Memory B cell (primary cell): Measurements from ENCODE around the gene NFATC1.

Experiments
- ATAC-seq: fragments of 150-1000 bp; cut with Tn5 transposase; 2 replicates; pipeline ENCODE4 v1.10.0; 2021; ENCODE audit warnings: low read depth, mild to moderate bottlenecking, moderate library complexity
- DNase-seq, 2 donors: peaks; one replicate each; pipeline ENCODE4 v3.0.0; 2022; ENCODE audit warnings: low spot score in 2 of 2
- H3K27ac Mint-ChIP-seq: one replicate; pipeline ENCODE4 v1.8.0; 2022; ENCODE audit warnings: mild to moderate bottlenecking, moderate library complexity, mixed read lengths
- H3K27me3 Mint-ChIP-seq: one replicate; pipeline ENCODE4 v1.8.0; 2022; ENCODE audit warnings: mixed read lengths
- H3K36me3 Mint-ChIP-seq: one replicate; pipeline ENCODE4 v1.8.0; 2022; ENCODE audit warnings: mild to moderate bottlenecking, mixed read lengths
- H3K4me1 Mint-ChIP-seq: one replicate; pipeline ENCODE4 v1.8.0; 2022; ENCODE audit warnings: mixed read lengths
- H3K4me3 Mint-ChIP-seq: one replicate; pipeline ENCODE4 v1.8.0; 2022; ENCODE audit warnings: mild to moderate bottlenecking, moderate library complexity, mixed read lengths
- H3K9me3 Mint-ChIP-seq: one replicate; pipeline ENCODE4 v1.8.0; 2022; ENCODE audit warnings: mixed read lengths

NFATC1 gene

GRCh38 chr18:79400591-79401381, 5.1 kb downstream of the NFATC1 start:
- Mint-ChIP-seq H3K4me3 (peak overlapping the region; percentile 90), H3K27me3 (no peaks in the 10 kb centered on the region), H3K27ac (peak overlapping the region; percentile 99), H3K9me3 (no peaks in the 10 kb centered on the region), H3K4me1 (peaks cover 41% of the 10 kb centered on the region), H3K36me3 (peaks cover 7% of the 10 kb centered on the region)
- DNase-seq (no peak), ATAC-seq (peak; percentile 9)

- Mint-ChIP-seq H3K4me1 (peaks cover 48% of the 10 kb centered on the region), H3K27me3 (no peaks in the 10 kb centered on the region), H3K36me3 (peaks cover 10% of the 10 kb centered on the region), H3K4me3 (peak overlapping the region; percentile 90), H3K27ac (peak overlapping the region; percentile 99), H3K9me3 (no peaks in the 10 kb centered on the region)
- no peak for DNase-seq
- no peak for ATAC-seq
These were observed 5.9 kb downstream of the NFATC1 start for GRCh38 chr18:79401494-79402208.

- Mint-ChIP-seq H3K36me3 (peaks cover 10% of the 10 kb centered on the region), H3K4me1 (peaks cover 48% of the 10 kb centered on the region), H3K4me3 (peak overlapping the region; percentile 90), H3K9me3 (no peaks in the 10 kb centered on the region), H3K27ac (peak overlapping the region; percentile 99), H3K27me3 (no peaks in the 10 kb centered on the region)
- ATAC-seq: no peak
- no peak for DNase-seq
These were observed 6.5 kb downstream of the NFATC1 start for GRCh38 chr18:79402209-79402576.

GRCh38 chr18:79402977-79403722, 7.4 kb downstream of the NFATC1 start:
- Mint-ChIP-seq H3K27me3 (no peaks in the 10 kb centered on the region), H3K27ac (peak overlapping the region; percentile 99), H3K36me3 (peaks cover 13% of the 10 kb centered on the region), H3K4me1 (peaks cover 48% of the 10 kb centered on the region), H3K4me3 (peak overlapping the region; percentile 90), H3K9me3 (no peaks in the 10 kb centered on the region)
- ATAC-seq: no peak
- DNase-seq: no peak

- DNase-seq (no peak), ATAC-seq (no peak)
- H3K27me3 Mint-ChIP-seq: no peaks in the 10 kb centered on the region
- peaks cover 13% of the 10 kb centered on the region for H3K36me3 Mint-ChIP-seq
- no peaks in the 10 kb centered on the region for H3K9me3 Mint-ChIP-seq
- H3K4me1 Mint-ChIP-seq: peaks cover 43% of the 10 kb centered on the region
- H3K4me3 Mint-ChIP-seq: peak overlapping the region; percentile 90
- peak overlapping the region; percentile 99 for H3K27ac Mint-ChIP-seq
These were observed 8.2 kb downstream of the NFATC1 start for GRCh38 chr18:79403723-79404566.

- no peaks in the 10 kb centered on the region for H3K27me3 Mint-ChIP-seq
- peak overlapping the region; percentile 99 for H3K27ac Mint-ChIP-seq
- peak overlapping the region; percentile 90 for H3K4me3 Mint-ChIP-seq
- DNase-seq: no peak
- H3K36me3 Mint-ChIP-seq: peaks cover 12% of the 10 kb centered on the region
- no peak for ATAC-seq
- no peaks in the 10 kb centered on the region for H3K9me3 Mint-ChIP-seq
- H3K4me1 Mint-ChIP-seq: peaks cover 42% of the 10 kb centered on the region
These were observed 8.8 kb downstream of the NFATC1 start for GRCh38 chr18:79404567-79404910.

- H3K4me3 Mint-ChIP-seq: peak overlapping the region; percentile 90
- DNase-seq (peak in 1 of 2 donors; percentile 34), ATAC-seq (no peak)
- H3K27me3 Mint-ChIP-seq: no peaks in the 10 kb centered on the region
- peaks cover 42% of the 10 kb centered on the region for H3K4me1 Mint-ChIP-seq
- H3K27ac Mint-ChIP-seq: peak overlapping the region; percentile 99
- no peaks in the 10 kb centered on the region for H3K9me3 Mint-ChIP-seq
- H3K36me3 Mint-ChIP-seq: peaks cover 12% of the 10 kb centered on the region
These were observed 9.5 kb downstream of the NFATC1 start for GRCh38 chr18:79405019-79405780.

- Mint-ChIP-seq H3K36me3 (peaks cover 14% of the 10 kb centered on the region), H3K9me3 (no peaks in the 10 kb centered on the region), H3K27me3 (no peaks in the 10 kb centered on the region), H3K27ac (peak overlapping the region; percentile 99), H3K4me3 (peak overlapping the region; percentile 77), H3K4me1 (peaks cover 39% of the 10 kb centered on the region)
- DNase-seq: peak; percentile 81 to 93
- peak; percentile 86 for ATAC-seq
These were observed 10.2 kb downstream of the NFATC1 start for GRCh38 chr18:79405781-79406575.

- Mint-ChIP-seq H3K36me3 (peaks cover 13% of the 10 kb centered on the region), H3K27ac (peak overlapping the region; percentile 99), H3K4me3 (no peak overlapping the region), H3K27me3 (no peaks in the 10 kb centered on the region), H3K9me3 (no peaks in the 10 kb centered on the region), H3K4me1 (peaks cover 34% of the 10 kb centered on the region)
- ATAC-seq (no peak), DNase-seq (no peak)
These were observed 11.0 kb downstream of the NFATC1 start for GRCh38 chr18:79406708-79407107.

- DNase-seq (no peak), ATAC-seq (no peak)
- no peaks in the 10 kb centered on the region for H3K27me3 Mint-ChIP-seq
- no peak overlapping the region for H3K4me3 Mint-ChIP-seq
- H3K9me3 Mint-ChIP-seq: no peaks in the 10 kb centered on the region
- H3K36me3 Mint-ChIP-seq: peaks cover 23% of the 10 kb centered on the region
- H3K4me1 Mint-ChIP-seq: peaks cover 19% of the 10 kb centered on the region
- H3K27ac Mint-ChIP-seq: no peak overlapping the region
These were observed 13.6 kb downstream of the NFATC1 start for GRCh38 chr18:79409313-79409712.

GRCh38 chr18:79410171-79410641, 14.5 kb downstream of the NFATC1 start:
- Mint-ChIP-seq H3K9me3 (no peaks in the 10 kb centered on the region), H3K4me1 (peaks cover 19% of the 10 kb centered on the region), H3K36me3 (peaks cover 25% of the 10 kb centered on the region), H3K27me3 (no peaks in the 10 kb centered on the region), H3K4me3 (no peak overlapping the region), H3K27ac (no peak overlapping the region)
- ATAC-seq (no peak), DNase-seq (no peak)
